GM18951 (cell line): ENCODE data around the gene GRID1.
A peak's percentile ranks its signal among the peaks of the same experiment; 100 is the strongest.
"Not testable (repeated sequence)": the region's sequence is repeated elsewhere in the genome, so short reads cannot be mapped to it uniquely, and the experiment has no call there.

ENCODE experiments used
- POLR2A ChIP-seq: IDR thresholded peaks from 4 replicates; pipeline ENCODE4 v1.6.1; 2011; ENCODE audit warnings: mild to moderate bottlenecking; ENCODE audit not compliant: insufficient read length, insufficient read depth; ENCODE audit errors: extremely low read depth
- in situ Hi-C: fragments of 300-500 bp; cut with MboI; formaldehyde crosslinking; loops from one replicate; pipeline ENCODE4 v1.12.0; 2022; ENCODE audit warnings: low sequenced_read_pairs, mixed read lengths, inconsistent platforms; ENCODE audit not compliant: unreplicated experiment

Gene GRID1

GRCh38 chr10:86400705-86401587 lies 34.4 kb upstream of the GRID1 start:
- in situ Hi-C loops = no loop called here

DNA sequence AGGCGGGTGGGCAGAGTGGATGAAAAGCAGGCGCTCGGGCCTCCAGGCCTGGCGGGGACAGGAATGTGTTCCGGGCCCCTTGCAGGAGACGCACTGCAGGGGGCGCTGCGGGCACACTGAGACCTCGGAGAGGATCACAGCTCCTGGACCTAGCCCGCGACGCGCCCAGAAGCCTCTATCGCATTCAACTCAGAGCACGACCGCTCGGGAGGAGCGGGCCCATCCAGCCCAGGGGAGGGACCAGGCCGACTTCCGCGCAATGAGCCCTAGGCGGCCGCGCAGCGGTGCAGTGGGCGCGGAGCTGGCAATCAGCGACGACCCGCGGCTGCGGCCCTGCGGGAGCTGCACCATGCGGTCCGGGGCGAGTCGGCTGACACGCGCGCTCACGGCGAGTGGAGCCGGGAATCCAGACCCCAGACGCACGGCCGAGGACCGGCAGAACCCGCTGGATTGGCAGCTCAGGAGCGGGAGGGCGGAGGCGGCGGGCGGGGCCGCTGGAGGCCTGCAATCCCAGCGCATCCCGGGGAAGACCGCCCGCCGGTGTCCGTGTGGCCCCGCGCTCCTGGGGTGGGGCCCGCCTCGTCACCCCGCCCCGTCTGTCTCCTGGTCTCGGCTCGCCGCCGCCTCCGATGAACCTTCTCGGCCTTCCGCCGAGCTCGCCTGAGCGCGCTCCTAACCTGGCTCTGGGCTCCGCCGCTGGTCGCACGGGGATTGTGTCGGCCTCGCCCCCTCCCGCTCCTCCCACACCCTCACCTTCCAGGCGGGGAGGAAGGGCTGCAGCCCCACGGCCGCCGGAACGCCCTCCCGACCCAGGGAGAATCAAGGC lies 33.5 kb upstream of the GRID1 start:
- peak; percentile 56 for TF ChIP-seq POLR2A
- in situ Hi-C loops = loop anchor here (5.0 kb wide), 1 partner anchor 182 kb away; no protein-coding TSS in a partner anchor

More at GRCh38 chr10:86400705-86401587, 34.4 kb upstream of the GRID1 start:
- no peak for TF ChIP-seq POLR2A

- TF ChIP-seq POLR2A = no peak
- in situ Hi-C loops = loop anchor here (5.0 kb wide), 1 partner anchor 183 kb away; no protein-coding TSS in a partner anchor
These were observed 32.9 kb upstream of the GRID1 start for GRCh38 chr10:86399514-86399878.

GRCh38 chr10:86397120-86397519 lies 30.5 kb upstream of the GRID1 start:
- no peak for TF ChIP-seq POLR2A
- in situ Hi-C loops = loop anchor here (5.0 kb wide), 1 partner anchor 185 kb away; no protein-coding TSS in a partner anchor

GRCh38 chr10:86393862-86394455 lies 27.4 kb upstream of the GRID1 start:
- in situ Hi-C loops = no loop called here
- TF ChIP-seq POLR2A = no peak

- in situ Hi-C loops = no loop called here
- TF ChIP-seq POLR2A = no peak
These were observed 26.8 kb upstream of the GRID1 start for GRCh38 chr10:86393362-86393761.

DNA sequence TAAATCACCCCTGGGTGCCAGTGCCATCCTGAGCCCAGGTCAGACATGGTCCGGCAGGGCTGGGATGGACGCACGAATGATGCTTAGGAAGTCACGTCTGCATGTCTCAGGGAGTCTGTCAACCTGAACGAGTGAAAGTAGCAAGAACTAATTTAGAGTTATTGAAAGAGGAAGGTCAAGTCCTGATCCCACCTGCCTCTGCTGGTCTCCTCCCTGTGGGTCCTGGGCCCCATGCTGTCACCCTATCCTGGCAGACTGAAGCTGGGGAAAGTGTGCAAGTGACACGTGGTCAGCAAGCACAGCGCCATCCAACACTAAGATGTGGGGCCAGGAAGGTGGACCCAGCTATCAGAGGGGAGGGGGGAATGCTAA lies 26.1 kb upstream of the GRID1 start:
- no peak for TF ChIP-seq POLR2A
- in situ Hi-C loops = no loop called here

- no peak for TF ChIP-seq POLR2A
- in situ Hi-C loops = no loop called here
These were observed 25.6 kb upstream of the GRID1 start for GRCh38 chr10:86391986-86392722.

- in situ Hi-C loops = no loop called here
- TF ChIP-seq POLR2A = no peak
These were observed 24.7 kb upstream of the GRID1 start for GRCh38 chr10:86391236-86391840.

DNA sequence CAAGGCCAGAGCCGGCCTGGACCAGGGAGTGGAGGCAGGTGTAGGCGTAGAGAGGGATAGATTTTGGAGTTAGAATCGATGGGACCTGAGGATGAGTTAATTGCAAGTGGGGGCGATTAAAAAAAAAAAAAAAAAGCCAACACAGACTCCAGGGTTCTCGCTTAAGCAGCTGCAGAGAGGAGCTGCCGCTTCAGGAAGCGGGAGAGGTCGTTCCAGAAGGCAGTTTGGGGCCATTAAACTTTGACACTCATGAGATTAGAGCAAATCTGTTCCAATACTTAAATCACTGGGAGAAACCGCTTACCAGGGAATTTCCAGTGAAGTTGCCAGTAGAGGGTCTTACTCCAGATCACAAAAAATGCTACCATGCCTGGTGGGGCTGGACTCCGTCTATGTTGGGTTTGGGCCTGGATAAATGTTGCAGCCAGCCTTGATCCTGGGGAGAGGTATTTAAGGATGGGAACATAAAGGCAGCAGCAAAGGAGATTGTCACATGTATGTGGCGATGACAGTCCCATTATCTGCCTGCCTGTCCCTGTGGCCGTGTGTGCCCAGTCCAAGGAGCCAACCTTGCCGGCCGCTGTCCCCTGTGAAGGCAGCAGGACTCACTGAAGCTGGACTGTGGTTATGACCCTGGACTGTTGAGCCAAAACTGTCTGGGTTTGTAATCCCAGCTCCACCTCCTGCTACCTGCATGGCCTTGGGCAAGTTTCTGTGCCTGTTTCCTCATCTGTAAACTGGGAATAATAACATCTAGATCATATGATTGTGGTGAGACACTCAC lies 23.9 kb upstream of the GRID1 start:
- in situ Hi-C loops = no loop called here
- TF ChIP-seq POLR2A = no peak

- no peak for TF ChIP-seq POLR2A
- in situ Hi-C loops = no loop called here
These were observed 23.0 kb upstream of the GRID1 start for GRCh38 chr10:86389441-86390193.

- in situ Hi-C loops = not testable (repeated sequence)
These were observed 22.5 kb upstream of the GRID1 start for GRCh38 chr10:86389109-86389440.
